OCI-LY1 (cell line): Measurements from ENCODE around the gene PSAP.

Source experiments
- H2AFZ ChIP-seq: fragments of 200-600 bp; sonication (generic), shearing (Covaris generic); 2 replicates; pipeline ENCODE4 v1.6.0; 2014; ENCODE audit warnings: antibody characterized with exemption, mild to moderate bottlenecking, low read length
- H3F3A ChIP-seq: fragments of 200-600 bp; sonication (generic), shearing (Covaris generic); 2 replicates; pipeline ENCODE4 v1.6.0; 2014; ENCODE audit warnings: mild to moderate bottlenecking, antibody characterized with exemption, low read length, moderate library complexity; ENCODE audit not compliant: insufficient read depth
- H3K27ac ChIP-seq: fragments of 200-600 bp; sonication (generic); 2 replicates; pipeline ENCODE4 v1.5.1; 2014; ENCODE audit warnings: low read length, mixed run types, mild to moderate bottlenecking, low read depth; ENCODE audit not compliant: poor library complexity, severe bottlenecking
- H3K27me3 ChIP-seq: fragments of 200-600 bp; sonication (generic); 2 replicates; pipeline ENCODE4 v1.6.0; 2014; ENCODE audit warnings: antibody characterized with exemption, mild to moderate bottlenecking, low read length, moderate library complexity; ENCODE audit not compliant: insufficient read depth
- H3K36me3 ChIP-seq: fragments of 200-600 bp; sonication (generic); 2 replicates; pipeline ENCODE4 v1.6.1; 2014; ENCODE audit warnings: mild to moderate bottlenecking, antibody characterized with exemption, low read length, moderate library complexity, mixed read lengths; ENCODE audit not compliant: insufficient read depth
- H3K4me1 ChIP-seq: fragments of 200-600 bp; sonication (generic); 2 replicates; pipeline ENCODE4 v1.5.1; 2014; ENCODE audit warnings: mild to moderate bottlenecking, low read length, moderate library complexity; ENCODE audit not compliant: insufficient read depth, severe bottlenecking
- H3K4me2 ChIP-seq: fragments of 200-600 bp; sonication (generic), shearing (Covaris generic); 2 replicates; pipeline ENCODE4 v1.6.1; 2014; ENCODE audit warnings: low read length
- H3K4me3 ChIP-seq: fragments of 200-600 bp; sonication (generic); 2 replicates; pipeline ENCODE4 v1.5.1; 2014; ENCODE audit warnings: low read length, low read depth, mild to moderate bottlenecking, mixed read lengths; ENCODE audit not compliant: poor library complexity, severe bottlenecking
- H3K79me2 ChIP-seq: fragments of 200-600 bp; shearing (Covaris generic); 2 replicates; pipeline ENCODE4 v1.6.1; 2016; ENCODE audit warnings: mixed run types, low read length, mixed read lengths; ENCODE audit not compliant: insufficient read depth
- H3K9ac ChIP-seq: fragments of 200-600 bp; sonication (generic), shearing (Covaris generic); 2 replicates; pipeline ENCODE4 v1.6.1; 2014; ENCODE audit warnings: mild to moderate bottlenecking, low read length, mixed read lengths
- H3K9me2 ChIP-seq: fragments of 200-600 bp; sonication (generic), shearing (Covaris generic); 2 replicates; pipeline ENCODE4 v1.6.1; 2014; ENCODE audit warnings: low read depth, mild to moderate bottlenecking, low read length, mixed read lengths
- H3K9me3 ChIP-seq: fragments of 200-600 bp; shearing (Covaris generic); 2 replicates; pipeline ENCODE4 v1.6.1; 2014; ENCODE audit warnings: low read length, mixed read lengths
- H4K20me1 ChIP-seq: fragments of 200-600 bp; sonication (generic), shearing (Covaris generic); 2 replicates; pipeline ENCODE4 v1.6.0; 2016; ENCODE audit warnings: mild to moderate bottlenecking, low read length; ENCODE audit not compliant: insufficient read depth
- CTCF ChIP-seq: fragments of 200-600 bp; sonication (generic), shearing (Covaris generic); IDR thresholded peaks from 2 replicates; pipeline ENCODE4 v1.5.1; 2017; ENCODE audit warnings: mild to moderate bottlenecking, antibody characterized with exemption, low read length, moderate library complexity, mixed read lengths
- EZH2 ChIP-seq: fragments of 200-600 bp; sonication (generic), shearing (Covaris generic); IDR thresholded peaks from 2 replicates; pipeline ENCODE4 v1.8.0; 2017; ENCODE audit warnings: borderline replicate concordance, mixed run types, mild to moderate bottlenecking, antibody characterized with exemption, low read length, moderate library complexity, mixed read lengths

Gene PSAP

DNA sequence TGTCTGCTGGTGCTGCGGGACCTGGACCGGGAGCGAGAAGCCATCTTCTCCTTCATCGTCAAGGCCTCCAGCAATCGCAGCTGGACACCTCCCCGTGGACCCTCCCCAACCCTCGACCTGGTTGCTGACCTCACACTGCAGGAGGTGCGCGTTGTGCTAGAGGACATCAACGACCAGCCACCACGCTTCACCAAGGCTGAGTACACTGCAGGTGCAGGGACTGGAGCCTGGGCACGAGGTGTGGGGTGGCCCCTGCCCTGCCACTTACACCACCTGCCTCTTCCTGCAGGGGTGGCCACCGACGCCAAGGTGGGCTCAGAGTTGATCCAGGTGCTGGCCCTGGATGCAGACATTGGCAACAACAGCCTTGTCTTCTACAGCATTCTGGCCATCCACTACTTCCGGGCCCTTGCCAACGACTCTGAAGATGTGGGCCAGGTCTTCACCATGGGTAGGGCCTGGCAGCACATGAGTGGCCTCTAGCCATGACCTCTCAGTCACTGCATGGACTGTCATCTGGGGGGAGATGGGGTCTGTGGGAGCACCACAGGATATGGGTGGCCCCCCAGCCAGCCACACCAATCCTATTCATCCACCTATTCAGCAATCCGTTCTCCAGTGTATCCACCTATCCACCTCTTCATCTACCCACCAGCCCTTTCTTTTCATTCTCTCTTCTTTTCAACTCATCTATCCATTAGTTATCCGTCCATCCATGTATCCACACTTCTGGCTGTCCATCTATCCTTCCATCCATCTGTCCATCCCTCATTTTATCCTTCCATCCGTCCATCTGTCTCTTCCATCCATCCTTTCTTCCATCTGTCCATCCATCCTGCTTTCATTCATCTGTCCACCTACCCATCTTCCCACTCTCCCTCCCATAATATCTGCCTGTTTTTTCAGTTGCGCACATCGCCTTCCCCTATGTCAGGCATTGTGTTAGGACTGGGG, 43.2 kb downstream of the PSAP start:
- H3K79me2 ChIP-seq = no peaks in the 10 kb centered on the region
- H3K9me2 ChIP-seq = no peaks in the 10 kb centered on the region
- peaks cover 6% of the 10 kb centered on the region; the same call in 1 of the 2 replicates for H3K27me3 ChIP-seq
- no peaks in the 10 kb centered on the region for H3K36me3 ChIP-seq
- H3K9ac ChIP-seq = no peak overlapping the region
- no peaks in the 10 kb centered on the region for H3K9me3 ChIP-seq
- no peaks in the 10 kb centered on the region for H4K20me1 ChIP-seq
- no peaks in the 10 kb centered on the region for H3K4me1 ChIP-seq
- H3K4me3 ChIP-seq = no peak overlapping the region
- H3F3A ChIP-seq = no peaks in the 10 kb centered on the region
- no peak overlapping the region for H3K4me2 ChIP-seq
- H2AFZ ChIP-seq = no peak overlapping the region
- no peak overlapping the region for H3K27ac ChIP-seq
- TF ChIP-seq EZH2 (no peak), CTCF (no peak)

DNA sequence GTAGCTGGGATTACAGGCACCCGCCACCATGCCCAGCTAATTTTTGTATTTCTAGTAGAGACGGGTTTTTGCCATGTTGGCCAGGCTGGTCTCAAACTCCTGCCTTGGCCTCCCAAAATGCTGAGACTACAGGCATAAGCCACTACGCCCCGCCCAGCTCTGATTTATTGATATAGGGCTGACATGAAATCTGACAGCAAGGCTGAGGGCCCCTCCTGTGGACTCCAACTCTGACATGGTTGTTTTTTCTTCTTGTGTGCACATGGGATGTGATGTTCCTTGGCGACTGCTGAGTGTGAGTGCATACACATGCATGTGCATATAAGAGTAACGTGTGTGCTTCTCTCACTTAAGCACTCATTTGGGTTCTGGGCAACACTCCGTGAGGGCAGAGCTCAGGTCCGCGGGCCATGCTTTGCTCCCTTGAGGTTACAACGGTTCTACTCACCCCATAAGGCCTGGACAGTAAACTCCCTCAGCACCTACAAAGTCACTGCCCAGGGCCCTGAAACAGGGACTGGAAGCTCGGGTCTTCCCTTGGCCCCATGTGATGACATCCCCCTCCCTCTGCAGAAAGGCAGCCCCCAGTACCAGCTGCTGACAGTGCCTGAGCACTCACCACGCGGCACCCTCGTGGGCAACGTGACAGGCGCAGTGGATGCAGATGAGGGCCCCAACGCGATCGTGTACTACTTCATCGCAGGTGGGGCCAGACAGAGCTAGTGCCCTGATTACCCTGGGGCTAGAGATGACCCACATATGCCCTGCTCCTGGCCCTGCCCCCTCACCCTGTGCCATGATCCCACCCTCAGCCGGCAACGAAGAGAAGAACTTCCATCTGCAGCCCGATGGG, 44.1 kb downstream of the PSAP start:
- Histone ChIP-seq H3K4me2 (no peak overlapping the region), H4K20me1 (no peaks in the 10 kb centered on the region)

More for the DNA sequence above, 44.1 kb downstream of the PSAP start:
- TF ChIP-seq CTCF (no peak), EZH2 (no peak)
- Histone ChIP-seq H3K27ac (no peak overlapping the region), H3K4me3 (no peak overlapping the region), H3K9me3 (no peaks in the 10 kb centered on the region), H3K9ac (no peak overlapping the region), H3K9me2 (no peaks in the 10 kb centered on the region), H3K27me3 (peaks cover 6% of the 10 kb centered on the region; the same call in 1 of the 2 replicates), H3K4me1 (no peaks in the 10 kb centered on the region), H3F3A (no peaks in the 10 kb centered on the region), H3K79me2 (no peaks in the 10 kb centered on the region), H2AFZ (no peak overlapping the region), H3K36me3 (no peaks in the 10 kb centered on the region)
